ENCODE measurements around the gene COMT.

DNA sequence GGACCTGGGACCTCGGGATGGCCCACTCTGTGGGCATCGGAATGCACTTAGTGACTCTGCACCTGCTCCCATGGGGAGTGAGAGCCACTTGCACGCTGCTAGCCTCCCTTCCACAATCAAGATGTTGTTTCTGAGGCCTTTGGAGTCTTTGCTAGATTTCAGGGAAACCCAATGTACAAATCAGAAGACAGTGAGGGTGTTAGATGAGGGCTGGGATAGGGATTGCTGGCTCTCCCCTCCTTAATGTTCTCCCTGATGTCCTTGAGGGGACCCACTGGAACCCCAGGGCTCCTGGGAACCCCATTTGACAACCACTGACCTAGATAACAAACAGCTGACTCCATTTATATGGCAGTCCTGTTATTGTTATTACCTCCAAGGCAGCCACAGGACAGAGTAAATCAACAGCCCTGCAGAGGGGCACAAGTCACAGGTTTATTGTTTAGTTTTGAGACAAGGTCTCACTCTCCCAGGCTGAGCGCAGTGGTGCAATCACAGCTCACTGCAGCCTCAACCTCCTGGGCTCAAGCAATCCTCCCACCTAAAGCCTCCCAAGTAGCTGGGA lies 31.3 kb upstream of the COMT start:
- TF ChIP-seq CTCF (IDR thresholded peaks at IDR 0.05) (peak; percentile 62), POLR2AphosphoS5 (IDR thresholded peaks at IDR 0.05; ENCODE audit: low read depth, low read length) (no peak), TCF7L2 (IDR thresholded peaks at IDR 0.05; ENCODE audit: low read depth, low read length) (no peak), REST (IDR thresholded peaks at IDR 0.05; ENCODE audit: insufficient read depth in 1 of 2, low read depth in 2 of 2, low read length in 1 of 2) (no peak)

All from Panc1 (cell line).